Cardiac muscle cell (in vitro differentiated cells and primary cell): Measurements from ENCODE around the gene VSIG2. TPM values are rescaled to one million over a fixed set of nuclear protein-coding genes. Genes with fewer than 3 reads are reported as not detected.

Experiments
- DNase-seq, 2 donors: peaks; one replicate each; pipeline versions ENCODE4 v3.0.0 to v3.0.0-alpha.2; 2010 to 2017; ENCODE audit warnings: low read depth in 1 of 2, low spot score in 1 of 2
- H3K27ac ChIP-seq: fragments of 200-600 bp; sonication (generic); 2 replicates; pipeline ENCODE4 v1.5.1; 2016
- H3K27me3 ChIP-seq: fragments of 200-600 bp; sonication (generic); 2 replicates; pipeline ENCODE4 v1.6.0; 2016; ENCODE audit warnings: control low read depth
- H3K36me3 ChIP-seq: fragments of 200-600 bp; sonication (generic); 2 replicates; pipeline ENCODE4 v1.5.1; 2016; ENCODE audit warnings: control low read depth
- H3K4me1 ChIP-seq: fragments of 200-600 bp; sonication (generic); 2 replicates; pipeline ENCODE4 v1.8.1; 2017; ENCODE audit warnings: low read depth, mild to moderate bottlenecking, mixed run types
- H3K4me3 ChIP-seq: fragments of 200-600 bp; sonication (generic); 2 replicates; pipeline ENCODE4 v1.5.1; 2016; ENCODE audit warnings: mild to moderate bottlenecking
- H3K9me3 ChIP-seq: fragments of 200-600 bp; sonication (generic); 2 replicates; pipeline ENCODE4 v1.5.1; 2017; ENCODE audit warnings: low read depth, mild to moderate bottlenecking, control low read depth
- polyA plus RNA-seq: library from polyadenylated mRNA; unstranded; fragments of >200 nt; fragmentation: Nextera tagmentation; extraction: Ambion mirVana; gene quantifications from 2 replicates; pipeline ENCODE4 v1.2.1, GENCODE V29; 2016
- total RNA-seq: library from RNA; depleted of rRNA; stranded (reverse); fragments of >200 nt; gene quantifications from 2 replicates; pipeline ENCODE4 v1.2.3, GENCODE V29; 2016
- TF ChIP-seq, protein P1 (sequence below): IDR thresholded peaks from 2 replicates; pipeline ENCODE4 v1.5.1; 2012; ENCODE audit warnings: low read depth, mild to moderate bottlenecking, low read length

VSIG2 gene
- total and polyA plus RNA-seq, 2 experiments from 2014 or later = not detected

DNA sequence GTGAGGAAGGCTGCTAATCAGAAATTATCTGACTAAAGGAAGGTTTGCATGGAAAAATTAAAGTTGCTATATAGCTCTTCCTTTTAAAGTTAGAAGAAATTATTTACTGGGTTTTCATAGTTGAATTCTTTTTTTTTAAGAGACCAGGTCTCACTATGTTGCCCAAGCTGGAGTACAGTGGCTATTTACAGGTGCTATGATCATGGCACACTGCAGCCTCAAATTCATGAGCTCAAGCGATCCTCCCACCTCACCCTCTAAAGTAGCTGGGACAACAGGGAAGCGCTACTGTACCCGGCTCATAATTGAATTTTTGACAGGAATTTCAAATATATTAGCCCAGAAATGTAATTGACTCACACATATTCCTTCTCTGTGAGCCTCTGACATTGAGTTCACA, 44.3 kb upstream of the VSIG2 start:
- peaks cover 25% of the 10 kb centered on the region for H3K4me1 ChIP-seq
- TF ChIP-seq, protein P1, sequence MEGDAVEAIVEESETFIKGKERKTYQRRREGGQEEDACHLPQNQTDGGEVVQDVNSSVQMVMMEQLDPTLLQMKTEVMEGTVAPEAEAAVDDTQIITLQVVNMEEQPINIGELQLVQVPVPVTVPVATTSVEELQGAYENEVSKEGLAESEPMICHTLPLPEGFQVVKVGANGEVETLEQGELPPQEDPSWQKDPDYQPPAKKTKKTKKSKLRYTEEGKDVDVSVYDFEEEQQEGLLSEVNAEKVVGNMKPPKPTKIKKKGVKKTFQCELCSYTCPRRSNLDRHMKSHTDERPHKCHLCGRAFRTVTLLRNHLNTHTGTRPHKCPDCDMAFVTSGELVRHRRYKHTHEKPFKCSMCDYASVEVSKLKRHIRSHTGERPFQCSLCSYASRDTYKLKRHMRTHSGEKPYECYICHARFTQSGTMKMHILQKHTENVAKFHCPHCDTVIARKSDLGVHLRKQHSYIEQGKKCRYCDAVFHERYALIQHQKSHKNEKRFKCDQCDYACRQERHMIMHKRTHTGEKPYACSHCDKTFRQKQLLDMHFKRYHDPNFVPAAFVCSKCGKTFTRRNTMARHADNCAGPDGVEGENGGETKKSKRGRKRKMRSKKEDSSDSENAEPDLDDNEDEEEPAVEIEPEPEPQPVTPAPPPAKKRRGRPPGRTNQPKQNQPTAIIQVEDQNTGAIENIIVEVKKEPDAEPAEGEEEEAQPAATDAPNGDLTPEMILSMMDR = no peak
- no peaks in the 10 kb centered on the region for H3K9me3 ChIP-seq
- H3K4me3 ChIP-seq = no peak overlapping the region
- no peak for DNase-seq
- no peaks in the 10 kb centered on the region for H3K36me3 ChIP-seq
- no peaks in the 10 kb centered on the region for H3K27me3 ChIP-seq
- H3K27ac ChIP-seq = no peak overlapping the region

DNA sequence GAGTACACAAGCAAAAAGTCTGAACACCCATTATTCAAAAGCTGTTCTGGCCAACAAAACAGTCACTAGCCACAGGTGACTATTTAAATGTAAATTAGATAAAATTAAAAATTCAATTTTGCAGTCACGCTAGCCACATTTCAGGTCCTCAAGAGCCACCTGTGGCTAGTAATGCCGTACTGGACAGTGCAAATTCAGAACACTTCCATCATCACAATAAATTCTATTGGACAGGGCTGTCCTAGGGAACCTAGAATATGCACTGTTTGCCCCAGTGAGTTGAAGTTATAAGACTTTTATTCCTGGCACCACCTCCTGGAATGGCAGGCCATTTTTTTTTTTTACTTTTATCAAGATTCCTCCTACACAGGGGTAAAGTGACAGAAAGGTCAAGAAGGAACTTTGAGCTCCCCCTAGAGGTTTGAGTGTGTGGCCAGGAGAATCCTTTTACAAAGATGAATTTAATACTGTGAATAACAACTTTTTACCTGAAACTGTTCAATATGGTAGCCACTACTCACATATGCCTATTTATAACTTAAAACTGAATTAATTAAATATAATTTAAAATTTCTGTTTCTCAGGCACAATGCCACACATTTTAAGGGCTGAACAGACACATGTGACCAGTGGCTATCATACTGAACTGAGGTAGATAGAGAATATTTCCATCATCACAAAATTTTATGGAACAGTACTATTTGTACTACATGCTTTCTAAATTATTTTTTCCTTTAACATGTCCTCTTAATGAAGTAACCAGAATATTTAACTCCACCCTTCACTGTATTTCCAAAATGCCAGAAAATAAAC, 41.6 kb upstream of the VSIG2 start:
- Histone ChIP-seq H3K27me3 (no peaks in the 10 kb centered on the region), H3K36me3 (no peaks in the 10 kb centered on the region), H3K9me3 (no peaks in the 10 kb centered on the region), H3K4me1 (peaks cover 23% of the 10 kb centered on the region), H3K4me3 (no peak overlapping the region), H3K27ac (no peak overlapping the region)
- TF ChIP-seq, protein P1 = peak; percentile 78
- DNase-seq = peak; percentile 66 to 74

DNA sequence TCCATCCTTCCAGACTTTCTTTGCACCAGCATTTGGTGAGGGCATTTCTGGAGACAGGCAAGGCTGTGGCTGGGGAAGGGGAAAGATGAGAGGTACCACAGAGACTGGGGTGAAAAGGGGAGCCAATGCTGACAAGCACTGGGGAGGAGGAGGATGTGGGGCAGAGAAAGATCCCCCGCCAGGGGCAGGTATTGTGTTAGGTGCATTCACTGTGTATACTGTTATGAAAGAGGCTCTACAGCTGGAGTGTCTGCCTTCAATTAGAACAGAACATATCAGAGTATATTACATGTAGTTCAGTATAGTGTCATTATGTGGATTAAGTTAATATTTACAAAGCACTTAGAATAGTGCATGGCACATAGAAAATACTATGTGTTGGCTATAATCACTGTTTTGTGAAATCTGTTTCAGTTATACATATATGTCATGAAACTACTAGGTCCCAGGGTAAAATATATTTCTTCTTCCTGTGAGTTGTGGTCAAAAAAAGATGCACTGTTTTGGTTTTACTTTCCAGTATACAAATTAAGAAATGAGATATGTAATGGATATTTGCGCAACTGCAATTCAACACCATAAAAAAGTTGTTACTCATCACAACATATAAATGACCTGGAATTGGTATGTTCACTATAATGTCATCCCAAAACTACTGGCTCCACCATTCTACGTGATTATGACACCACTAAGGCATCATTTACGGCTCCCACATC, 39.7 kb upstream of the VSIG2 start:
- no peaks in the 10 kb centered on the region for H3K36me3 ChIP-seq
- H3K4me3 ChIP-seq = no peak overlapping the region
- peaks cover 7% of the 10 kb centered on the region for H3K4me1 ChIP-seq
- peak in 1 of 2 donors; percentile 21 for DNase-seq
- no peaks in the 10 kb centered on the region for H3K9me3 ChIP-seq
- H3K27me3 ChIP-seq = no peaks in the 10 kb centered on the region
- TF ChIP-seq, protein P1 = no peak
- H3K27ac ChIP-seq = no peak overlapping the region

DNA sequence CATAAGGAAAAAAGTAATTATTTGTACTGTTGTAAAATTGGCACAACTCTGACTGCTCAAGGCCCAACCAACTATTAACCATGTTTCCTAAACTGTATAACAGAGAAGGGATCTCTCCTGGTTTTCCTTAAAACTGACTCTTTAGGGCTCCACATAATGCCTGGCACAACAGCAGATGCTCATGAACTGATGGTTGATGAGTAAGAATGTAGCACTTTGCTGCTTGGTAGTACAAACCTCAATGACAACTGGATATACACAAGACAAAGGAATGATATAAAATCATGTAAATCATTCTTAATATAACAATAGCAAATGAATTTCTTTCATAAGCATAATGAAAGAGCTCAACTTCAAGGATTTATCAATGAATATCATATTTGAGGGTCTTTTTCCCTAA, 36.5 kb upstream of the VSIG2 start:
- Histone ChIP-seq H3K27ac (no peak overlapping the region), H3K27me3 (no peaks in the 10 kb centered on the region), H3K9me3 (no peaks in the 10 kb centered on the region), H3K4me1 (peaks cover 3% of the 10 kb centered on the region), H3K36me3 (no peaks in the 10 kb centered on the region), H3K4me3 (no peak overlapping the region)
- no peak for DNase-seq
- TF ChIP-seq, protein P1 = no peak

DNA sequence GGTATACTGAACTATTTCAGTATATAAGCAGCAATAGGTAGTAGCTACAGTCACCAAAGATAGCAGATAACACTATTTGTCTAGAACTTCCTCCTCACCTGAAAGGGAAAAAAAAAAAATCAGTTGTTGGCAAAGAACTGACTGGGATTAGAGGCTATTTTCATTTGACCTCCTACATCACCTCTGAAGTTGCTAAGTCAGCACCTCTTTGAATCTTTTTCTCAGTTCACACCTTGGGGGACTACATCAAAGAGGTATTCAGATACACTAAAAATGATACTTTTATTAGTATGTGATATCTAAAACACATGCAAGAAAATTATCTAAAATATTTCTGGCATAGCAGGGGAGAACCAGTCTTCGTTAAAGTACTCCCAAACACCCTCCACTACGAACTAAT, 32.0 kb upstream of the VSIG2 start:
- H3K27me3 ChIP-seq = no peaks in the 10 kb centered on the region
- H3K36me3 ChIP-seq = no peaks in the 10 kb centered on the region
- H3K4me1 ChIP-seq = no peaks in the 10 kb centered on the region
- H3K27ac ChIP-seq = no peak overlapping the region
- DNase-seq = no peak
- no peaks in the 10 kb centered on the region for H3K9me3 ChIP-seq
- TF ChIP-seq, protein P1 = no peak
- no peak overlapping the region for H3K4me3 ChIP-seq
